ENCODE data around the gene RASA3. TPM values are rescaled to one million over a fixed set of nuclear protein-coding genes. Genes with fewer than 3 reads are reported as not detected.
"Not testable (repeated sequence)": the region's sequence is repeated elsewhere in the genome, so short reads cannot be mapped to it uniquely, and the experiment has no call there.

The RASA3 gene
- total RNA-seq (2014; rRNA removed; shearing (Covaris generic)): 17.8 and 21.4 TPM in 2 replicates

GRCh38 chr13:114132419-114133121, at the start of gene RASA3:
Gene RASA3 (minus strand): TSS chr13:114132623. CDS start chr13:114132489, 134 bp downstream.
- DNase-seq (ENCODE audit: low spot score): peak; percentile 57

GRCh38 chr13:114179087-114179658, 46.8 kb upstream of the RASA3 start, which contains the start of gene CFAP97D2:
Gene CFAP97D2 (plus strand): TSS chr13:114179257. CDS start chr13:114179331, 74 bp downstream.
- no peak for DNase-seq (ENCODE audit: low spot score)

GRCh38 chr13:114177245-114178010, 45.0 kb upstream of the RASA3 start:
- DNase-seq (ENCODE audit: low spot score): no peak

- not testable (repeated sequence) for DNase-seq (ENCODE audit: low spot score)
Observed at GRCh38 chr13:114176359-114176902, 44.0 kb upstream of the RASA3 start.

GRCh38 chr13:114174529-114174961, 42.1 kb upstream of the RASA3 start:
- no peak for DNase-seq (ENCODE audit: low spot score)

GRCh38 chr13:114173745-114174144, 41.3 kb upstream of the RASA3 start:
- no peak for DNase-seq (ENCODE audit: low spot score)

- DNase-seq (ENCODE audit: low spot score): no peak
Observed at GRCh38 chr13:114173272-114173671, 40.8 kb upstream of the RASA3 start.

- no peak for DNase-seq (ENCODE audit: low spot score)
Observed at GRCh38 chr13:114167885-114168284, 35.5 kb upstream of the RASA3 start.

- peak; percentile 25 for DNase-seq (ENCODE audit: low spot score)
Observed at GRCh38 chr13:114167426-114167825, 35.0 kb upstream of the RASA3 start.

- DNase-seq (ENCODE audit: low spot score): no peak
Observed at GRCh38 chr13:114166381-114167131, 34.1 kb upstream of the RASA3 start.

- no peak for DNase-seq (ENCODE audit: low spot score)
Observed at GRCh38 chr13:114164681-114165429, 32.4 kb upstream of the RASA3 start.

GRCh38 chr13:114164053-114164452, 31.6 kb upstream of the RASA3 start:
- DNase-seq (ENCODE audit: low spot score): no peak

- DNase-seq (ENCODE audit: low spot score): no peak
Observed at GRCh38 chr13:114162533-114162922, 30.1 kb upstream of the RASA3 start.

- peak; percentile 22 for DNase-seq (ENCODE audit: low spot score)
Observed at GRCh38 chr13:114161644-114162532, 29.5 kb upstream of the RASA3 start.

- no peak for DNase-seq (ENCODE audit: low spot score)
Observed at GRCh38 chr13:114161028-114161556, 28.7 kb upstream of the RASA3 start.

GRCh38 chr13:114158869-114159666, 26.6 kb upstream of the RASA3 start:
- DNase-seq (ENCODE audit: low spot score): not testable (repeated sequence)

- no peak for DNase-seq (ENCODE audit: low spot score)
Observed at GRCh38 chr13:114157869-114158495, 25.6 kb upstream of the RASA3 start.
